K562 (cell line): ENCODE measurements around the gene TMED10. TPM values are rescaled to one million over a fixed set of nuclear protein-coding genes. Genes with fewer than 3 reads are reported as not detected.

Experiments used
- AFF1 ChIP-seq, 2 experiments: fragments of 450-650 bp; IDR thresholded peaks; 2 replicates each; pipeline ENCODE4 v1.6.1; 2018; ENCODE audit warnings: mild to moderate bottlenecking in 2 of 2, low read depth in 1 of 2; ENCODE audit not compliant: partially characterized antibody in 2 of 2
- BRD9 ChIP-seq: fragments of 450-650 bp; IDR thresholded peaks from 2 replicates; pipeline ENCODE4 v1.6.1; 2018; ENCODE audit warnings: low read depth; ENCODE audit not compliant: partially characterized antibody
- CGGBP1 ChIP-seq: fragments of 250-450 bp; sonication (Bioruptor Pico); IDR thresholded peaks from 2 replicates; pipeline ENCODE4 v1.9.0; 2021; ENCODE audit warnings: mild to moderate bottlenecking
- JUND ChIP-seq, 2 experiments: IDR thresholded peaks; 2 replicates in 1 of 2; 3 replicates in 1 of 2; pipeline ENCODE4 v1.6.1; 2011; ENCODE audit warnings: borderline replicate concordance in 2 of 2, low read depth in 2 of 2, low read length in 2 of 2, improper control_type of control experiment in 1 of 2, missing biosample characterization in 1 of 2, missing genetic modification characterization in 1 of 2, missing genetic modification reagents in 1 of 2
- PRDM10 ChIP-seq: fragments of 450-650 bp; IDR thresholded peaks from 2 replicates; pipeline ENCODE4 v1.6.1; 2018; ENCODE audit not compliant: partially characterized antibody
- RCOR1 ChIP-seq, 2 experiments: IDR thresholded peaks; 2 replicates each; pipeline ENCODE4 v1.6.1; 2012; ENCODE audit warnings: low read depth in 2 of 2, low read length in 2 of 2, borderline replicate concordance in 1 of 2, improper control_type of control experiment in 1 of 2
- SPI1 ChIP-seq: IDR thresholded peaks from 2 replicates; pipeline ENCODE4 v1.6.1; 2011; ENCODE audit warnings: low read depth, low read length, control low read depth, borderline replicate concordance
- VEZF1 ChIP-seq: fragments of 200-800 bp; sonication (Bioruptor generic); IDR thresholded peaks from 2 replicates; pipeline ENCODE4 v1.6.1; 2017; ENCODE audit warnings: missing genetic modification characterization, missing compliant biosample characterization
- ZBTB2 ChIP-seq: fragments of 450-650 bp; IDR thresholded peaks from 2 replicates; pipeline ENCODE4 v1.6.1; 2016; ENCODE audit warnings: antibody characterized with exemption
- ZNF699 ChIP-seq: fragments of 250-450 bp; sonication (Bioruptor Pico); IDR thresholded peaks from 2 replicates; pipeline ENCODE4 v1.8.0; 2021; ENCODE audit warnings: mild to moderate bottlenecking, moderate library complexity; ENCODE audit not compliant: insufficient replicate concordance
- polyA plus RNA-seq, 8 experiments: library from polyadenylated mRNA; depleted of rRNA in 4 of 8; stranded (reverse) in 5 of 8; unstranded in 3 of 8; fragments of >200 nt; fragmentation: Nextera tagmentation in 2 of 8; fragmentation: Illumina TruSeq in 1 of 8; extraction: Ambion mirVana in 2 of 8; extraction: Trizol in 1 of 8; gene quantifications; 2 replicates each; pipeline versions ENCODE4 v1.2.1 to v1.2.3, GENCODE V29; 2011 to 2014; ENCODE audit warnings: inconsistent platforms in 1 of 8, missing spikeins in 1 of 8
- total RNA-seq, 7 experiments: library from RNA; depleted of rRNA in 6 of 7; stranded (reverse); fragments of >200 nt in 6 of 7; fragmentation: Illumina TruSeq in 2 of 7; extraction: Trizol in 2 of 7; gene quantifications; 2 replicates each; pipeline versions ENCODE4 v1.2.1 to v1.2.3, GENCODE V29; 2011 to 2021; ENCODE audit warnings: low replicate concordance in 1 of 7

Gene TMED10
- total and polyA plus RNA-seq, 9 of the 15 experiments (the other 6 are each of a cell fraction or from before 2014, with no cell fraction given) = 62.2 to 233 (median 124) TPM

GRCh38 chr14:75196468-75196867 lies 20.1 kb upstream of the TMED10 start (continued):
- TF ChIP-seq PRDM10 = peak; percentile 60
- TF ChIP-seq JUND (IDR thresholded peaks at IDR 0.05; ENCODE audit: borderline replicate concordance, low read depth, low read length) = no peak
- peak; percentile 39; the same call in 1 of the 3 replicates for TF ChIP-seq JUND (tag; IDR thresholded peaks at IDR 0.05; ENCODE audit: borderline replicate concordance, low read depth, low read length)
- TF ChIP-seq VEZF1 (CRISPR knock-in tag) = peak; percentile 27; the same call in 1 of the 2 replicates
- peak; percentile 97 for TF ChIP-seq SPI1
- no peak for TF ChIP-seq BRD9
- no peak for TF ChIP-seq CGGBP1 (CRISPR knock-in tag)
- TF ChIP-seq ZNF699 (CRISPR knock-in tag) = no peak
- TF ChIP-seq RCOR1 (IDR thresholded peaks at IDR 0.05; ENCODE audit: borderline replicate concordance in 1 of 2, low read depth in 2 of 2, low read length in 2 of 2) = 0 out of 4 replicates have a peak, but pooled peaks of 1 of the 2 experiments have one; percentile 47
- no peak for TF ChIP-seq AFF1 (IDR thresholded peaks at IDR 0.05; ENCODE audit: low read depth in 1 of 2, partially characterized antibody in 2 of 2)
- TF ChIP-seq ZBTB2 = no peak
